GM23248 (cell line): Measurements from ENCODE around the gene ARHGAP10. TPM values are rescaled to one million over a fixed set of nuclear protein-coding genes. Genes with fewer than 3 reads are reported as not detected.

ENCODE experiments used
- DNase-seq: peaks from one replicate; pipeline ENCODE4 v3.0.0-alpha.2; 2015
- H2AFZ ChIP-seq: fragments of 200-600 bp; sonication (generic); 2 replicates; pipeline ENCODE4 v1.6.1; 2016; ENCODE audit warnings: antibody characterized with exemption
- H3F3A ChIP-seq: fragments of 200-600 bp; sonication (generic); 2 replicates; pipeline ENCODE4 v1.6.1; 2016; ENCODE audit warnings: mild to moderate bottlenecking, antibody characterized with exemption, mixed run types; ENCODE audit not compliant: insufficient read depth
- H3K27ac ChIP-seq: fragments of 200-600 bp; sonication (generic); 2 replicates; pipeline ENCODE4 v1.5.1; 2016; ENCODE audit warnings: mild to moderate bottlenecking
- H3K27me3 ChIP-seq: fragments of 200-600 bp; sonication (generic); replicated peaks from 2 replicates; pipeline ENCODE4 v1.6.1; 2016; ENCODE audit warnings: mild to moderate bottlenecking; ENCODE audit not compliant: insufficient read depth
- H3K36me3 ChIP-seq: fragments of 200-600 bp; sonication (generic); 2 replicates; pipeline ENCODE4 v1.6.1; 2016; ENCODE audit warnings: low read depth, mild to moderate bottlenecking
- H3K4me1 ChIP-seq: fragments of 200-600 bp; sonication (generic); 2 replicates; pipeline ENCODE4 v1.6.1; 2016; ENCODE audit warnings: mild to moderate bottlenecking; ENCODE audit not compliant: insufficient read depth
- H3K4me2 ChIP-seq: fragments of 200-600 bp; sonication (generic); one replicate; pipeline ENCODE4 v1.6.1; 2016; ENCODE audit warnings: mild to moderate bottlenecking; ENCODE audit not compliant: unreplicated experiment
- H3K4me3 ChIP-seq: fragments of 200-600 bp; sonication (generic); 2 replicates; pipeline ENCODE4 v1.5.1; 2016; ENCODE audit warnings: mild to moderate bottlenecking
- H3K79me2 ChIP-seq: fragments of 200-600 bp; sonication (generic); 2 replicates; pipeline ENCODE4 v1.6.1; 2016; ENCODE audit warnings: mild to moderate bottlenecking; ENCODE audit not compliant: insufficient read depth
- H3K9ac ChIP-seq: fragments of 200-600 bp; sonication (generic); 2 replicates; pipeline ENCODE4 v1.6.1; 2016; ENCODE audit warnings: mild to moderate bottlenecking
- H3K9me2 ChIP-seq: fragments of 200-600 bp; sonication (generic); 2 replicates; pipeline ENCODE4 v1.6.1; 2016; ENCODE audit warnings: mixed run types, mild to moderate bottlenecking, moderate library complexity; ENCODE audit not compliant: insufficient read depth
- H3K9me3 ChIP-seq: fragments of 200-600 bp; sonication (generic); one replicate; pipeline ENCODE4 v1.6.1; 2017; ENCODE audit warnings: low read depth
- H4K20me1 ChIP-seq: fragments of 200-600 bp; sonication (generic); 2 replicates; pipeline ENCODE4 v1.6.0; 2016; ENCODE audit not compliant: insufficient read depth
- EZH2 ChIP-seq: fragments of 200-600 bp; sonication (generic); IDR thresholded peaks from 2 replicates; pipeline ENCODE4 v1.6.1; 2018; ENCODE audit warnings: antibody characterized with exemption, mild to moderate bottlenecking; ENCODE audit not compliant: insufficient read depth, poor library complexity, severe bottlenecking
- EZH2phosphoT487 ChIP-seq: fragments of 200-600 bp; sonication (generic); IDR thresholded peaks from 2 replicates; pipeline ENCODE4 v1.6.1; 2018; ENCODE audit warnings: antibody characterized with exemption, moderate library complexity, mild to moderate bottlenecking, low read depth; ENCODE audit not compliant: insufficient read depth
- WGBS, 2 experiments: methylation state at CpG; one replicate each; pipeline ENCODE4 v1.1.6; 2015 to 2017; ENCODE audit warnings: low lambda C conversion rate in 2 of 2, low coverage in 1 of 2; ENCODE audit errors: missing lambda C conversion rate in 2 of 2; 5-methylcytosine and 5-hydroxymethylcytosine counted together
- in situ Hi-C: fragments of 300-500 bp; cut with MboI; formaldehyde crosslinking; loops from 2 replicates; pipeline ENCODE4 v1.15.0; 2020
- polyA plus RNA-seq: library from polyadenylated mRNA; unstranded; fragments of >200 nt; fragmentation: Nextera tagmentation; extraction: Ambion mirVana; gene quantifications from 2 replicates; pipeline ENCODE4 v1.2.1, GENCODE V29; 2016
- total RNA-seq: library from RNA; depleted of rRNA; stranded (reverse); fragments of >200 nt; shearing (Covaris generic); gene quantifications from 2 replicates; pipeline ENCODE4 v1.2.3, GENCODE V29; 2014

Gene ARHGAP10
- total and polyA plus RNA-seq, 2 experiments from 2014 or later: 19.5 to 24.8 TPM

DNA sequence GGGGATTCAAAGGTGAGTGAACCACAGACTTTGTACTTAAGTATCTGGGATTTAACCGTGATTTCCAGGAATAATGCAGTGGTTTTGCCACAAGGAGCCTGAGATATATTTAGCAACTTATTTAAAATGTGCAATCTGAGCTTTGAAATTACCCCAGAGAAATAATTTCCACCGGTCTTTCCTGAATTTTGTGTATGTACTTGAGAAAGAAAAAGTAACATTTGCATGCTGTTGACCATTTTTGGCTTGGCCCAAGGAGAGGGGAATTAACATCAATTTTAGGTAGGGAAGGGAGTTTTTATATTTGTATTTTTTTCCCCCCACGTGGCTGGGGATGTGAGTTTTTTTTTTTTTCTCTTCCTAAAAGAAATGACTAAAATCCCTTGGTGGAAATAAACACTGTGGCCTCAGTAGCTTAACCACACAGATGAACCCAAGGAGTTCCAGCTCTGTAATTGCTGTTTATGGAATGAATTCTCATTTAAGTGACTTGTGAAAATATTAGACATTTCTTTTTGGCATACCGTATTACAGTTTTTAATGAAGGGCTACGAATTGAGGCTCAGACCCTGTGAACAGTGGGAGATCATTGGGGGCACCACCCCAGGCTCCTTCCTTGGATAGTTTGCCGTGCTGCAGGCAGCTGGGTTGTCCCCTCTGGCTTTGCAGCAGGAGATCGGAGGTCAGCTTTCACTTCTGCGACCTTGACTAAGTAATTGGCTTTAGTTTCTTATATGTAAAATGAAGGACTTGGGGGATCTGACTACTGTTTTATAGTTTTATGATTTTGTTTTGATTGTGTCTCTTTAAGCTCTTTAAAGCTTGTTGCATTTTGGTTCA is 116.1 kb downstream of the ARHGAP10 start:
- Histone ChIP-seq H3K79me2 (peaks cover 81% of the 10 kb centered on the region), H3K4me2 (no peak overlapping the region), H3K9ac (no peak overlapping the region), H3K27ac (no peak overlapping the region), H3K9me3 (no peaks in the 10 kb centered on the region), H3K36me3 (peaks cover 10% of the 10 kb centered on the region), H2AFZ (no peak overlapping the region), H3K27me3 (no peaks in the 10 kb centered on the region), H4K20me1 (no peaks in the 10 kb centered on the region), H3F3A (peaks cover under 1% of the 10 kb centered on the region; the same call in 1 of the 2 replicates), H3K4me1 (no peaks in the 10 kb centered on the region; the same call in none of the 2 replicates), H3K9me2 (no peaks in the 10 kb centered on the region), H3K4me3 (no peak overlapping the region)
- no peak for DNase-seq
- in situ Hi-C loops: no loop called here
- TF ChIP-seq EZH2phosphoT487: no peak
- TF ChIP-seq EZH2: no peak
- 82 to 84% methylated on average over 8 of the region's 8 CpGs for whole genome bisulfite sequencing, 2 experiments

DNA sequence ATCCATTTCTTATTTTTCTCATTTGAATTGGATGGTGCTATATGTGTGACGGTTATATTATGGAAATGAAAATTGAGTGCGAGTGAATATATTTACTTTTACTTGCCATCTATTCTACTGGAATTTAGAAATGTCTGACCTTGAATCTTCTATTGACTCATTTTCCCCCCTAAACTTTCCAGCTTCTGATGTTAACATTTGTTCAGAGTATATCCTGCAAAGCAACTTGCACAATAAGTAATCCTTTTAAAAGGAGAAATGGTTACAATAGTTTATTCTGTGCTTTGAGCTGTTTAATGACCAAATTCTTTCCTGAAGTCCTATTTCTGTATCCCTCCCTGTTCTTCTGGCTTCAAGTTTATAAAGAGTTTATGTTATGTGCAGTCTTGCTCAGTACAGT is 116.7 kb downstream of the ARHGAP10 start:
- Histone ChIP-seq H3K79me2 (peaks cover 80% of the 10 kb centered on the region), H3K27ac (no peak overlapping the region), H3K4me2 (no peak overlapping the region), H3K4me1 (peaks cover 6% of the 10 kb centered on the region), H3K4me3 (no peak overlapping the region), H3K9ac (no peak overlapping the region), H3K9me2 (no peaks in the 10 kb centered on the region), H3F3A (peaks cover 7% of the 10 kb centered on the region), H3K9me3 (no peaks in the 10 kb centered on the region), H2AFZ (no peak overlapping the region), H3K27me3 (no peaks in the 10 kb centered on the region), H3K36me3 (peaks cover 10% of the 10 kb centered on the region), H4K20me1 (no peaks in the 10 kb centered on the region)
- DNase-seq: no peak
- 95 to 100% methylated on average over 2 of the region's 2 CpGs for WGBS, 2 experiments
- in situ Hi-C loops: no loop called here
- TF ChIP-seq EZH2: no peak
- TF ChIP-seq EZH2phosphoT487: no peak

DNA sequence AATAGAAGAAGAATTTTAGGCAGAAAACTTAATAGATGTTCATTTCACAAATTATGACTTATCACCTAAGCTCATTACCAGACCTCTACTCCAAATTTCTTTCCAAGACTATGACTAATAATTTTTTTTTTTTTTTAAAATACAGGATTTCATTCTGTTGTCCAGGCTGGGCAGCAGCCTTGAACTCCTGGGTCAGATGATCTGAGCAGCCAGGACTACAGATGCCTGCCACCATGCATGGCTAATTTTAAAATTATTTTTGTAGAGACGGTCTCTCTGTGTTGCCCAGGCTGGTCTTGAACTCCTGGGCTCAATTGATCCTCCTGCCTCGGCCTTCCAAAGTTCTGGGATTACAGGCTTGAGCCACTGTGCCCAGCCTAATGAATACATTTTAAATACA is 119.2 kb downstream of the ARHGAP10 start:
- TF ChIP-seq EZH2phosphoT487 (no peak), EZH2 (no peak)
- Histone ChIP-seq H3K27ac (no peak overlapping the region), H3K79me2 (peaks cover 73% of the 10 kb centered on the region), H3K9ac (no peak overlapping the region), H4K20me1 (no peaks in the 10 kb centered on the region), H3K9me2 (no peaks in the 10 kb centered on the region), H2AFZ (no peak overlapping the region), H3K4me1 (peaks cover 21% of the 10 kb centered on the region), H3K27me3 (no peaks in the 10 kb centered on the region), H3F3A (peaks cover 22% of the 10 kb centered on the region), H3K9me3 (no peaks in the 10 kb centered on the region), H3K36me3 (peaks cover 10% of the 10 kb centered on the region), H3K4me2 (no peak overlapping the region), H3K4me3 (no peak overlapping the region)
- 98 to 100% methylated on average over 2 of the region's 2 CpGs for WGBS, 2 experiments
- in situ Hi-C loops: loop anchor here (25.0 kb wide), 2 partner anchors 514 to 689 kb away; no protein-coding TSS in a partner anchor
- no peak for DNase-seq

DNA sequence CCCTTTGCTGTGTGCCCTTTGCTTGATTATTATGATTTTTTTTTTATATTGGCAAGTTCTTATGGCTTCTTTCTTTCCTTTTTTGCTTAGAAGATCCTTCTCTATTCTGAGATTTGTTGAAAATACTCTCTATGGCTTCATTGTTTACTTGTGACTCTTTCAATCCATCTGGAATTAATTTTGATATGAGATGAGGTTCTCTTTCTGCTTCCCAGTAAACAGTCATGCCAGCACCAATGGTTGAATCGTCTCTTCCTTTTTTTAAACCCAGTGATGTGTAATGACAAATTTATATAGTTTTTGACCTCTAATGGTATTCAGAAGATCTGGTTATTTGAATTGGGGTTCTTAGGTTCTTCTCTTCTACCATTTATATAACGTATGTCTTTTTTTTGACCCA is 121.8 kb downstream of the ARHGAP10 start:
- Histone ChIP-seq H3K4me3 (peak overlapping the region; percentile 25), H3K27ac (peak overlapping the region; percentile 80), H4K20me1 (no peaks in the 10 kb centered on the region), H3K9me3 (no peaks in the 10 kb centered on the region), H3K9ac (peak overlapping the region; percentile 51), H3K36me3 (peaks cover 10% of the 10 kb centered on the region), H3F3A (peaks cover 22% of the 10 kb centered on the region), H3K79me2 (peaks cover 66% of the 10 kb centered on the region), H3K4me1 (peaks cover 21% of the 10 kb centered on the region), H3K27me3 (no peaks in the 10 kb centered on the region), H2AFZ (peak overlapping the region; percentile 69), H3K4me2 (peak overlapping the region; percentile 61), H3K9me2 (no peaks in the 10 kb centered on the region)
- in situ Hi-C loops: loop anchor here (25.0 kb wide), 2 partner anchors 516 to 691 kb away; no protein-coding TSS in a partner anchor
- DNase-seq: peak; percentile 92
- TF ChIP-seq EZH2phosphoT487: no peak
- WGBS, 2 experiments: 7% methylated on average over 2 of the region's 2 CpGs
